Glutamatergic neuron (in vitro differentiated cells): Measurements from ENCODE around the gene KLF4. TPM values are rescaled to one million over a fixed set of nuclear protein-coding genes. Genes with fewer than 3 reads are reported as not detected.

Source experiments
- DNase-seq: peaks from one replicate; pipeline ENCODE4 v3.0.0; 2022
- H3K27ac Mint-ChIP-seq: one replicate; pipeline ENCODE4 v1.8.0; 2020; ENCODE audit warnings: mild to moderate bottlenecking, mixed read lengths, inconsistent platforms; ENCODE audit not compliant: unreplicated experiment
- H3K27me3 Mint-ChIP-seq: one replicate; pipeline ENCODE4 v1.8.0; 2020; ENCODE audit warnings: mild to moderate bottlenecking, moderate library complexity, mixed read lengths, inconsistent platforms; ENCODE audit not compliant: unreplicated experiment
- H3K36me3 Mint-ChIP-seq: one replicate; pipeline ENCODE4 v1.8.0; 2020; ENCODE audit warnings: mild to moderate bottlenecking, mixed read lengths, inconsistent platforms; ENCODE audit not compliant: unreplicated experiment
- H3K4me1 Mint-ChIP-seq: one replicate; pipeline ENCODE4 v1.8.0; 2020; ENCODE audit warnings: mild to moderate bottlenecking, low read depth, mixed read lengths, inconsistent platforms; ENCODE audit not compliant: unreplicated experiment
- H3K4me3 Mint-ChIP-seq: one replicate; pipeline ENCODE4 v1.8.0; 2020; ENCODE audit warnings: mild to moderate bottlenecking, mixed read lengths, inconsistent platforms; ENCODE audit not compliant: unreplicated experiment
- H3K9me3 Mint-ChIP-seq: one replicate; pipeline ENCODE4 v1.8.0; 2020; ENCODE audit warnings: mild to moderate bottlenecking, moderate library complexity, mixed read lengths, inconsistent platforms; ENCODE audit not compliant: unreplicated experiment
- total RNA-seq: library from RNA; stranded (reverse); fragmentation: NEBNext Ultra II Directional; extraction: Animal tissue kit (Norgen Biotek cat#: 25700); gene quantifications from one replicate; pipeline ENCODE4 v1.2.1, GENCODE V29; 2021; ENCODE audit not compliant: unreplicated experiment
- TF ChIP-seq, protein P1 (sequence below): fragments of 200-600 bp; sonication (generic); IDR thresholded peaks from one replicate; pipeline ENCODE4 v1.5.0; 2021; ENCODE audit not compliant: partially characterized antibody, unreplicated experiment

KLF4 gene
- total RNA-seq, 1 donor from 2014 or later, result 72.1 TPM

GRCh38 chr9:107435415-107435814, 54.2 kb downstream of the KLF4 start:
- DNase-seq, result no peak
- TF ChIP-seq, protein P1, sequence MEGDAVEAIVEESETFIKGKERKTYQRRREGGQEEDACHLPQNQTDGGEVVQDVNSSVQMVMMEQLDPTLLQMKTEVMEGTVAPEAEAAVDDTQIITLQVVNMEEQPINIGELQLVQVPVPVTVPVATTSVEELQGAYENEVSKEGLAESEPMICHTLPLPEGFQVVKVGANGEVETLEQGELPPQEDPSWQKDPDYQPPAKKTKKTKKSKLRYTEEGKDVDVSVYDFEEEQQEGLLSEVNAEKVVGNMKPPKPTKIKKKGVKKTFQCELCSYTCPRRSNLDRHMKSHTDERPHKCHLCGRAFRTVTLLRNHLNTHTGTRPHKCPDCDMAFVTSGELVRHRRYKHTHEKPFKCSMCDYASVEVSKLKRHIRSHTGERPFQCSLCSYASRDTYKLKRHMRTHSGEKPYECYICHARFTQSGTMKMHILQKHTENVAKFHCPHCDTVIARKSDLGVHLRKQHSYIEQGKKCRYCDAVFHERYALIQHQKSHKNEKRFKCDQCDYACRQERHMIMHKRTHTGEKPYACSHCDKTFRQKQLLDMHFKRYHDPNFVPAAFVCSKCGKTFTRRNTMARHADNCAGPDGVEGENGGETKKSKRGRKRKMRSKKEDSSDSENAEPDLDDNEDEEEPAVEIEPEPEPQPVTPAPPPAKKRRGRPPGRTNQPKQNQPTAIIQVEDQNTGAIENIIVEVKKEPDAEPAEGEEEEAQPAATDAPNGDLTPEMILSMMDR, result no peak
- no peaks in the 10 kb centered on the region for H3K27me3 Mint-ChIP-seq
- H3K4me3 Mint-ChIP-seq, result no peak overlapping the region
- H3K36me3 Mint-ChIP-seq, result no peaks in the 10 kb centered on the region
- no peaks in the 10 kb centered on the region for H3K9me3 Mint-ChIP-seq
- no peaks in the 10 kb centered on the region for H3K4me1 Mint-ChIP-seq
- H3K27ac Mint-ChIP-seq, result no peak overlapping the region

Other genes starting within 250 kb of the KLF4 start
- 145 TPM for gene RAD23B, start 206.5 kb downstream of the KLF4 start, total RNA-seq